Measurements from ENCODE around the gene NCKIPSD. TPM values are rescaled to one million over a fixed set of nuclear protein-coding genes. Genes with fewer than 3 reads are reported as not detected.
A peak's percentile ranks its signal among the peaks of the same experiment; 100 is the strongest.

Gene NCKIPSD
- total RNA-seq, 6 experiments from 2014 or later, result 6.8 to 27.3 (median 12.3) TPM

- H3K27ac ChIP-seq, result no peak overlapping the region
- 90% methylated on average over 7 of the region's 11 CpGs for WGBS (ENCODE audit: insufficient coverage, low coverage, low lambda C conversion rate, missing lambda C conversion rate)
Observed at GRCh38 chr3:48700731-48701405, 15.2 kb upstream of the NCKIPSD start.

DNA sequence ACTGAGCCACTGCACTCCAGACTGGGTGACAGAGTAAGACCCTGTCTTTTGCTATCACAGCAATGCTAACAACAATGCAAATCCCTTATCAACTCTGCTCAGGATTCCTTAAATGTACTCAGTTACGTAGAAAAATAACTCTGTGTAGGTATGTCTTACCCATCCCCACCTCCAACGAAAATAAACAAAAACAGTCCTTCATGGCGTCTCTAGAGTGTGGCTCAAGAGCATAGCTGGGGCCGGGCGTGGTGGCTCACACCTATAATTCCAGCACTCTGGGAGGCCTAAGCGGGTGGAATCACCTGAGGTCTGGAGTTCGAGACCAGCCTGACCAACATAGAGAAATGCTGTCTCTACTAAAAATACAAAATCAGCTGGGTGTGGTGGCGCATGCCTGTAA, 13.2 kb upstream of the NCKIPSD start:
- Histone ChIP-seq H3K27ac (no peak overlapping the region), H3K9me3 (no peaks in the 10 kb centered on the region), H3K4me1 (peaks cover 0 to 36% (median 4%) of the 10 kb centered on the region in 4 donors), H3K4me3 (no peak overlapping the region), H3K27me3 (no peaks in the 10 kb centered on the region), H3K36me3 (peaks cover 0 to 32% (median 6%) of the 10 kb centered on the region in 4 donors)
- no peak for TF ChIP-seq POLR2A (IDR thresholded peaks at IDR 0.05)
- TF ChIP-seq, protein P1, sequence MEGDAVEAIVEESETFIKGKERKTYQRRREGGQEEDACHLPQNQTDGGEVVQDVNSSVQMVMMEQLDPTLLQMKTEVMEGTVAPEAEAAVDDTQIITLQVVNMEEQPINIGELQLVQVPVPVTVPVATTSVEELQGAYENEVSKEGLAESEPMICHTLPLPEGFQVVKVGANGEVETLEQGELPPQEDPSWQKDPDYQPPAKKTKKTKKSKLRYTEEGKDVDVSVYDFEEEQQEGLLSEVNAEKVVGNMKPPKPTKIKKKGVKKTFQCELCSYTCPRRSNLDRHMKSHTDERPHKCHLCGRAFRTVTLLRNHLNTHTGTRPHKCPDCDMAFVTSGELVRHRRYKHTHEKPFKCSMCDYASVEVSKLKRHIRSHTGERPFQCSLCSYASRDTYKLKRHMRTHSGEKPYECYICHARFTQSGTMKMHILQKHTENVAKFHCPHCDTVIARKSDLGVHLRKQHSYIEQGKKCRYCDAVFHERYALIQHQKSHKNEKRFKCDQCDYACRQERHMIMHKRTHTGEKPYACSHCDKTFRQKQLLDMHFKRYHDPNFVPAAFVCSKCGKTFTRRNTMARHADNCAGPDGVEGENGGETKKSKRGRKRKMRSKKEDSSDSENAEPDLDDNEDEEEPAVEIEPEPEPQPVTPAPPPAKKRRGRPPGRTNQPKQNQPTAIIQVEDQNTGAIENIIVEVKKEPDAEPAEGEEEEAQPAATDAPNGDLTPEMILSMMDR (IDR thresholded peaks at IDR 0.05), result no peak
- intact Hi-C loops (cut with DNase I), result no loop called here
- peak in 1 of 3 donors; percentile 14 for DNase-seq
- WGBS (ENCODE audit: insufficient coverage, low coverage, low lambda C conversion rate, missing lambda C conversion rate), result 97% methylated on average over 8 of the region's 8 CpGs
- no peak for ATAC-seq

More at GRCh38 chr3:48700731-48701405, 15.2 kb upstream of the NCKIPSD start:
- DNase-seq (peak in 1 of 3 donors; percentile 40), ATAC-seq (no peak)
- intact Hi-C loops (cut with DNase I), result no loop called here
- peaks cover 0 to 21% (median 4%) of the 10 kb centered on the region in 4 donors for H3K4me1 ChIP-seq
- H3K9me3 ChIP-seq, result no peaks in the 10 kb centered on the region
- peaks cover 0 to 18% (median 2%) of the 10 kb centered on the region in 4 donors for H3K36me3 ChIP-seq
- TF ChIP-seq, protein P1 (IDR thresholded peaks at IDR 0.05), result no peak
- no peak for TF ChIP-seq POLR2A (IDR thresholded peaks at IDR 0.05)
- H3K4me3 ChIP-seq, result no peak overlapping the region
- H3K27me3 ChIP-seq, result no peaks in the 10 kb centered on the region

DNA sequence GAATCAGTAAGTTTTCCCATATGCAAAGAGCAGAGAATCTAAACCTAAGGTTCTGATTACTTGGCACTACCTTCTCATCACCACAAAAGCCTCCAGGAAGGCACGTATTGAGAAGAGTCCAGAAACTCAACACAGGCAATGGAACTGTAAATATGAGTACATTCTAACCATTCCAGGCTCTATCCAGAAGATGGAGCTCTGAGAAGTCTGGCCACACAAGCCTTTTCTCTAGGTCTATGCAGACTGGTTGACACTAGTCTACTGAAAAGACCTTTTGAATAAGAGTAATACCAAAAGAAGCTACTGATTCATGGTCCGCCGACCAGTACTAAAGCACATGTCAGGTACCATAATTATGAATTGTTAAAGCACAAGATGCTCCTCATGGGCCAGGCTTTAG, 12.2 kb upstream of the NCKIPSD start:
- no peak overlapping the region for H3K27ac ChIP-seq
- H3K9me3 ChIP-seq, result no peaks in the 10 kb centered on the region
- peaks cover 5 to 41% (median 7%) of the 10 kb centered on the region in 4 donors for H3K36me3 ChIP-seq
- no peaks in the 10 kb centered on the region for H3K27me3 ChIP-seq
- intact Hi-C loops (cut with DNase I), result no loop called here
- no peak overlapping the region for H3K4me3 ChIP-seq
- peaks cover 0 to 31% (median 4%) of the 10 kb centered on the region in 4 donors for H3K4me1 ChIP-seq
- WGBS (ENCODE audit: insufficient coverage, low coverage, low lambda C conversion rate, missing lambda C conversion rate), result 89% methylated on average over 3 of the region's 3 CpGs
- DNase-seq (no peak), ATAC-seq (no peak)
- no peak for TF ChIP-seq POLR2A (IDR thresholded peaks at IDR 0.05)
- TF ChIP-seq, protein P1 (IDR thresholded peaks at IDR 0.05), result peak in 1 of 4 donors; percentile 12

DNA sequence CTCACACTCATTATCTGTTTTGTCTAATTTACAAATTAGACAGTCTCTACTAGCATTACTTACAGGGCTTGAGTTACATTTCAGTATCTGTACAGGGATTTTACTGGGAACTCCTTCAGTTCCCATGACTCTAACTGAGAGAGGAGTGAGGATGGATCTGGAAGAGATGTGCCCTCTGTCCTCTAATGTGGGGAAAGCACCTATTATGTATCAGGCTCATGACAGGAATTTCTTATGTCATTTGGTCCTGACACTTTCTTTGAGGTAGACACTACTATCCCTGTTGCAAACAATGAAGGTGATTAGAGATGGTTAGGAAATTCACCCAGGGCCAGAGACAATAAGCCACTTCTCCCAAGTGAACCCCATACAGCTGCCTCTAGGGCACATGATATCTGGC, 10.9 kb upstream of the NCKIPSD start:
- DNase-seq (no peak), ATAC-seq (peak in 3 of 4 donors; percentile 12 to 45 (median 41))
- Histone ChIP-seq H3K4me3 (no peak overlapping the region), H3K9me3 (no peaks in the 10 kb centered on the region), H3K27me3 (no peaks in the 10 kb centered on the region), H3K27ac (no peak overlapping the region), H3K4me1 (peaks cover 0 to 31% (median 4%) of the 10 kb centered on the region in 4 donors), H3K36me3 (peaks cover 5 to 55% (median 15%) of the 10 kb centered on the region in 4 donors)
- intact Hi-C loops (cut with DNase I), result no loop called here
- TF ChIP-seq, protein P1 (IDR thresholded peaks at IDR 0.05), result no peak
- no peak for TF ChIP-seq POLR2A (IDR thresholded peaks at IDR 0.05)

Measured in right lobe of liver (tissue), 6 donors.